HepG2 (cell line): ENCODE data around the gene CYCS. TPM values are rescaled to one million over a fixed set of nuclear protein-coding genes. Genes with fewer than 3 reads are reported as not detected.

Source experiments
- HMGXB4 ChIP-seq, 2 experiments: sonication (generic) in 1 of 2; formaldehyde crosslinking in 1 of 2; IDR thresholded peaks; 2 replicates each; pipeline versions ENCODE4 v1.4.0 to v1.6.1; 2018 to 2020; ENCODE audit warnings: missing genetic modification reagents in 2 of 2, borderline replicate concordance in 1 of 2, low read depth in 1 of 2, mild to moderate bottlenecking in 1 of 2, missing biosample characterization in 1 of 2
- HNF4A ChIP-seq: sonication (generic); formaldehyde crosslinking; IDR thresholded peaks from 2 replicates; pipeline ENCODE4 v1.4.0; 2020; ENCODE audit warnings: missing genetic modification reagents
- HNF4G ChIP-seq, 2 experiments: sonication (generic) in 1 of 2; formaldehyde crosslinking in 1 of 2; IDR thresholded peaks; 2 replicates each; pipeline versions ENCODE4 v1.4.0 to v1.6.1; 2011 to 2020; ENCODE audit warnings: borderline replicate concordance in 2 of 2, low read depth in 2 of 2, mild to moderate bottlenecking in 2 of 2, low read length in 1 of 2, missing genetic modification reagents in 1 of 2, moderate library complexity in 1 of 2
- MBD4 ChIP-seq: IDR thresholded peaks from 2 replicates; pipeline ENCODE4 v1.6.1; 2012; ENCODE audit warnings: low read length, inconsistent platforms, borderline replicate concordance
- PITX1 ChIP-seq: sonication (generic); formaldehyde crosslinking; IDR thresholded peaks from 2 replicates; pipeline ENCODE4 v1.5.1; 2020; ENCODE audit warnings: mild to moderate bottlenecking, missing genetic modification reagents
- RFXANK ChIP-seq: IDR thresholded peaks from 2 replicates; pipeline ENCODE4 v1.6.1; 2016
- SMAD1 ChIP-seq: sonication (generic); formaldehyde crosslinking; IDR thresholded peaks from 2 replicates; pipeline ENCODE4 v1.4.0; 2020; ENCODE audit warnings: missing genetic modification reagents, low read depth, mild to moderate bottlenecking, borderline replicate concordance
- SSRP1 ChIP-seq: IDR thresholded peaks from 2 replicates; pipeline ENCODE4 v1.6.1; 2016; ENCODE audit warnings: control low read depth
- ZNF292 ChIP-seq: sonication (generic); formaldehyde crosslinking; IDR thresholded peaks from 2 replicates; pipeline ENCODE4 v1.8.1; 2022; ENCODE audit warnings: mild to moderate bottlenecking, low read depth, missing genetic modification reagents, borderline replicate concordance
- ZNF407 ChIP-seq: sonication (generic); formaldehyde crosslinking; IDR thresholded peaks from one replicate; pipeline ENCODE4 v1.5.1; 2020; ENCODE audit warnings: mild to moderate bottlenecking, missing genetic modification reagents; ENCODE audit errors: not compliant biosample characterization
- ZNF558 ChIP-seq: sonication (generic); formaldehyde crosslinking; IDR thresholded peaks from 2 replicates; pipeline ENCODE4 v1.9.0; 2022; ENCODE audit warnings: mild to moderate bottlenecking, missing genetic modification reagents, borderline replicate concordance
- ZNF576 ChIP-seq: sonication (generic); formaldehyde crosslinking; IDR thresholded peaks from 2 replicates; pipeline ENCODE4 v1.4.0; 2020; ENCODE audit warnings: mild to moderate bottlenecking, missing genetic modification reagents
- ZNF616 ChIP-seq: sonication (generic); formaldehyde crosslinking; IDR thresholded peaks from 2 replicates; pipeline ENCODE4 v1.5.0; 2020; ENCODE audit warnings: low read depth, mild to moderate bottlenecking, missing genetic modification reagents
- ZSCAN29 ChIP-seq: sonication (generic); formaldehyde crosslinking; conservative IDR thresholded peaks from 2 replicates; pipeline ENCODE4 v1.4.0; 2020; ENCODE audit warnings: mild to moderate bottlenecking, missing genetic modification reagents
- polyA plus RNA-seq, 8 experiments: library from polyadenylated mRNA; depleted of rRNA in 3 of 8; stranded (reverse) in 7 of 8; unstranded in 1 of 8; fragments of >200 nt; fragmentation: Illumina TruSeq in 4 of 8; extraction: Trizol in 4 of 8; gene quantifications; 2 replicates each; pipeline versions ENCODE4 v1.2.1 to v1.2.3, GENCODE V29; 2011 to 2016; ENCODE audit warnings: low read depth in 4 of 8, missing spikeins in 1 of 8, mixed read lengths in 1 of 8; ENCODE audit not compliant: insufficient read depth in 1 of 8
- total RNA-seq, 5 experiments: library from RNA; depleted of rRNA; stranded (reverse); fragments of >200 nt; fragmentation: Illumina TruSeq; extraction: Trizol; gene quantifications; 2 replicates each; pipeline ENCODE4 v1.2.3, GENCODE V29; 2016; ENCODE audit warnings: low read depth in 1 of 5

The CYCS gene
- total and polyA plus RNA-seq, 2 of the 13 experiments (the other 11 are each of a cell fraction or from before 2014, with no cell fraction given) = 35.9 to 202 TPM

DNA sequence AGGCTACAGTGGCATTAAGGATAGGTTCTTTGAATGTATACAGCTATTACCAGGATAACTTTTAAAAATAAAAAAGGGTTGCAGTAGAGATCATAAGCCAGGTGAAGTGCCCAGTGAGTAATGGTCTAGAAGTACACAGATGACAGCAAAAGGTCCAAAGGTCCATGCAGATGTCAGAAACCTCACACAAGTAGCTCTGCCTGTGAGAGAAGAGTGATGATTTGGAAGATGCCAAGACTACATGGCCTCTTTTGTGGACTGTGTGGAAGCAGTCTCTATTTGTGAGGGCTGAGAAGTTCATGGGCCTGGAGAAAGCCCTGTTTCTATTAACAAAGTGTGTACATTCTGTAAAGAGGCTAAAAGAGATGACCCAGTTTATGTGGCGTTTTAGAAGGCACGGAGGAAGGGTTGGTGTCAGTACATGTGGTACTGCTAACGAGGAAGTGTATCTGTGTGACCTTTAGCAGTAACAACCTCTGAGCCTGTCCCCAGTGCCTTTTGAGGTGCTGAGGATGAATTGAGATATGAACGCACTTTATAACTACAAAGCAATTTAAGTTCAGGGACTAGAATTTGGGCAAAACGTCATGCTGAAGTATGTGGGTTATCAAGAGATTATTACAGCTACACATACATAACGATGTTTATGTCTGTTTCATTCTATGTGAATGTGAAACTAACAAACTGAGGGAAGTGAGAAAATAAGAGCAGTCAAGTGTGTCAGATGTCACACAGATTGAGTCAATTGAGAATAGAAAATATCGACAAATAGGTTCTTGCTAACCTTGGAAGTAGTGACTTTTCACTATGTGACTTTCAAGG is 7.6 kb downstream of the CYCS start (continued):
- no peak for TF ChIP-seq ZNF576 (CRISPR knock-in tag)
- TF ChIP-seq HNF4G (IDR thresholded peaks at IDR 0.05; ENCODE audit: borderline replicate concordance, low read depth, low read length) = peak; percentile 43; the same call in 1 of the 2 replicates
- TF ChIP-seq HNF4G (CRISPR knock-in tag; IDR thresholded peaks at IDR 0.05; ENCODE audit: borderline replicate concordance, low read depth) = no peak
- peak; percentile 75; the same call in 1 of the 2 replicates for TF ChIP-seq SSRP1 (CRISPR knock-in tag)
- peak; percentile 56; the same call in 1 of the 2 replicates for TF ChIP-seq HNF4A (CRISPR knock-in tag)
- TF ChIP-seq HMGXB4 (CRISPR knock-in tag; IDR thresholded peaks at IDR 0.05; ENCODE audit: borderline replicate concordance in 1 of 2, low read depth in 1 of 2) = no peak
- TF ChIP-seq RFXANK (CRISPR knock-in tag) = no peak
- no peak for TF ChIP-seq ZNF616 (CRISPR knock-in tag)
- no peak for TF ChIP-seq ZSCAN29 (CRISPR knock-in tag)
- TF ChIP-seq ZNF292 = no peak
- no peak for TF ChIP-seq SMAD1
- TF ChIP-seq ZNF407 (CRISPR knock-in tag) = no peak
- 0 out of 2 replicates have a peak, but pooled peaks have one; percentile 49 for TF ChIP-seq MBD4
- no peak for TF ChIP-seq PITX1 (CRISPR knock-in tag)
- no peak for TF ChIP-seq ZNF558 (CRISPR knock-in tag)
